AG09319 (cell line): ENCODE measurements around the gene NR5A2.

Experiments
- DNase-seq: peaks from one replicate; pipeline ENCODE4 v3.0.0-alpha.2; 2010; ENCODE audit warnings: low read depth; ENCODE audit errors: extremely low read depth
- CTCF ChIP-seq: IDR thresholded peaks from 2 replicates; pipeline ENCODE4 v1.5.1; 2011; ENCODE audit warnings: low read depth, mild to moderate bottlenecking, inconsistent platforms, low read length, moderate library complexity

The NR5A2 gene

DNA sequence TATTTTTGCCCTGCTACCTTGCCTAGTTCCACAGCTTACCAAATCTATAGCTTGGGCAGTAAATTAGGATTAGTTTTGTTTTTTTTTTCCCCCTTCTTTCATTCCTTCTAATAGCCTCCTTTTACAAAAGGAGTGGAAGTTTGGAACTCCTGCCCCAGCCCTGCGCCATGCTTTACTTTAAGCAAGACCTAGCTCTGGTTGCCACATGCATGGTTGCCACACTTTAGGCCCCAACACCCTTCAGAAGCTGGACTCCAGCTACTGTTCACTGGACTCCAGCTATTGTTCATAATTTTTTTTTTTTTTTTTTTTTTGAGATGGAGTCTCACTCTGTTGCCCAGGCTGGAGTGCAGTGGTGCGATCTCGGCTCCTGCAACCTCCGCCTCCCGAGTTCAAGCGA, 115.8 kb downstream of the NR5A2 start:
- no peak for TF ChIP-seq CTCF
- no peak for DNase-seq

DNA sequence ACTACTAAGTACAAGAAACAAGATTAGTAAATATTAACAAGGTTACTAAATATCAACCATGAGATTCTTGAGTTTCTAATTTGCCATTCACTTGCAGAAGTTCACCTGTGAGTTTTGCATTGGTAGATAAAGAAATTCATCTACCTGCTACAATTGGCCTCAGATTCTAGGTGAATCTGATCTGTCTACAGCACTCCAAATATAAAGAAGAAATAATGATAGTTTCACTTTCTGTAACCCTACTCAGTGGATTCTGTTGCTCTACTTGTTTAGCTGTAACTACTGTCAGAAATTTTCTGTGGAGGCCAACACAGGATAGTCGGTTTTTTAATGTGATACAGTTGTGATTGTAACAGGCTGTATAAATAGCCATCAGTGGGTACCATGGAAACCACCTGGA, 118.6 kb downstream of the NR5A2 start:
- TF ChIP-seq CTCF, result no peak
- no peak for DNase-seq

- TF ChIP-seq CTCF, result no peak
- DNase-seq, result no peak
Observed at GRCh38 chr1:200147094-200147493, 119.6 kb downstream of the NR5A2 start.

GRCh38 chr1:200147742-200148141, 120.2 kb downstream of the NR5A2 start:
- no peak for DNase-seq
- no peak for TF ChIP-seq CTCF

DNA sequence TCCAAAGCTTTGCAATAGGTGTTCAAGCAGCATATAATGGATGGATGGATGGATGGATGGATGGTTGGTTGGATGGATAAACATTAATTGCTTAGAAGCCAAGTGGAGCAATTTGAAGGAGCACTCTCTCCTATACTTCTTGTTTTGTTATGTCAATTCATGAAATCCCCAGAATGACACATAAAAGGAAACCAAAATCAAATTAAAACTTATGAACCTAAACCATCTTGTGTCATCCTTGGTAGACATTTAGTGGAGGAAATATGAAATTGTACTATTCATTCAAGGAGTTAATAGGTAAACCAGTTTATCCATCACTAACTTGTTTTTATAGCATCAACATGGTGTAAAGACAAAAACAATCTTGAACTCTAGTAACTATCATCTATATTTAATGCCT, 122.5 kb downstream of the NR5A2 start:
- no peak for TF ChIP-seq CTCF
- no peak for DNase-seq

GRCh38 chr1:200150721-200151120, 123.2 kb downstream of the NR5A2 start:
- no peak for DNase-seq

GRCh38 chr1:200152336-200152735, 124.8 kb downstream of the NR5A2 start:
- DNase-seq, result no peak
- no peak for TF ChIP-seq CTCF

More at GRCh38 chr1:200150721-200151120, 123.2 kb downstream of the NR5A2 start:
- TF ChIP-seq CTCF, result no peak
